Skeletal muscle satellite cell (primary cell): Measurements from ENCODE around the gene DNM3.

Experiments used
- H3K27me3 ChIP-seq: 2 replicates; pipeline ENCODE4 v1.7.0; 2013; ENCODE audit warnings: low read length; ENCODE audit not compliant: control insufficient read depth, insufficient read depth
- H3K36me3 ChIP-seq: 2 replicates; pipeline ENCODE4 v1.7.0; 2013; ENCODE audit warnings: mild to moderate bottlenecking, control low read depth, low read length; ENCODE audit not compliant: insufficient read depth
- H3K4me1 ChIP-seq: 2 replicates; pipeline ENCODE4 v1.7.0; 2013; ENCODE audit warnings: low read length; ENCODE audit not compliant: control insufficient read depth, insufficient read depth
- H3K4me2 ChIP-seq: 2 replicates; pipeline ENCODE4 v1.7.0; 2013; ENCODE audit warnings: mild to moderate bottlenecking, low read length
- H3K4me3 ChIP-seq: 2 replicates; pipeline ENCODE4 v1.7.0; 2013; ENCODE audit warnings: low read length
- H3K9ac ChIP-seq: 2 replicates; pipeline ENCODE4 v1.7.0; 2013; ENCODE audit warnings: mild to moderate bottlenecking, low read depth, low read length, moderate library complexity
- H3K9me3 ChIP-seq: replicated peaks from 2 replicates; pipeline ENCODE4 v1.7.0; 2013; ENCODE audit warnings: mild to moderate bottlenecking, control low read depth, low read length

Gene DNM3

DNA sequence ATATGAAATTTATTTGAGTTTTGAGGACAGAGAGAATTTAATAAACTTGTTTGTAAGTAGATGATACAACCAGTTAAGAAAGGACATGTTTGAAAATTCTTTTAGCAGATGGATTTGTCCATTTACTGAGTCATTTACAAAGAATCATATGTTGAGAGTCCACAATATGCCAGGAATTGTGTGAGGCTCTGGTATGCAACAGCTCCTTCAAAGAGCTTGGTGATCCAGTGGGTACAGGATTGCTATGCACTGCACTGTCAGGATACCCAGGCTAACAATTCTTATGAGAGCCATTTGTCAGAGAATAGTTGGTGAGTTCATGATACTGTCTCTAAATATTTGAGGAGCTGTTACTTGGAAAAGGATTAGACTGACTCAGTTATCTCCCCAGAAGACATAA is 11.0 kb downstream of the DNM3 start:
- H3K4me2 ChIP-seq: no peak overlapping the region
- H3K4me3 ChIP-seq: no peak overlapping the region
- no peaks in the 10 kb centered on the region for H3K27me3 ChIP-seq
- no peaks in the 10 kb centered on the region for H3K4me1 ChIP-seq
- no peaks in the 10 kb centered on the region for H3K9me3 ChIP-seq
- H3K36me3 ChIP-seq: no peaks in the 10 kb centered on the region
- no peak overlapping the region for H3K9ac ChIP-seq

- Histone ChIP-seq H3K4me2 (no peak overlapping the region), H3K27me3 (no peaks in the 10 kb centered on the region), H3K4me1 (no peaks in the 10 kb centered on the region), H3K9me3 (no peaks in the 10 kb centered on the region), H3K4me3 (no peak overlapping the region), H3K9ac (no peak overlapping the region), H3K36me3 (no peaks in the 10 kb centered on the region)
Observed at GRCh38 chr1:171855381-171855780, 14.1 kb downstream of the DNM3 start.

GRCh38 chr1:171858696-171859095 is 17.4 kb downstream of the DNM3 start:
- no peak overlapping the region for H3K9ac ChIP-seq
- H3K9me3 ChIP-seq: no peaks in the 10 kb centered on the region

DNA sequence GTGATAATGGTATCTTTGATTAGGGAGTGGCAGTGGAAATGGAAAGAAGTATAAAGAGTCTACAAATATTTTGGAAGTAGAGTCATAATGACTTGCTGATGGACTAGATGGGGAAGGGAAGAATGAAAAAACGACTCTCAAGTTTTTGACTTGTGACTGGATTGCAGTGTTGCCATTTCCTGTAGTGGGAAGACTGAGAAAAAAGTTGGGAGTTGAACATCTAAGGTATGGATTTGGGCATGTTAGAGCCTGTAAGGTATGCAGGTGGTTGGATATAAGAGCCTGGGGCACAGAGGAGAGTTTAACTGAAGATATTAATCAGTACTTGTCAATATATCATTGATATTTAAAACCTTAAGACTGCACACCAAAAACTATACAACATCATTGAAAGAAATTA is 19.4 kb downstream of the DNM3 start:
- no peaks in the 10 kb centered on the region for H3K4me1 ChIP-seq
- H3K4me3 ChIP-seq: no peak overlapping the region

More at GRCh38 chr1:171858696-171859095, 17.4 kb downstream of the DNM3 start:
- no peak overlapping the region for H3K4me2 ChIP-seq
- no peaks in the 10 kb centered on the region for H3K4me1 ChIP-seq
- no peak overlapping the region for H3K4me3 ChIP-seq
- no peaks in the 10 kb centered on the region for H3K27me3 ChIP-seq
- H3K36me3 ChIP-seq: no peaks in the 10 kb centered on the region

GRCh38 chr1:171863531-171863930 is 22.2 kb downstream of the DNM3 start:
- Histone ChIP-seq H3K36me3 (no peaks in the 10 kb centered on the region), H3K27me3 (no peaks in the 10 kb centered on the region), H3K4me2 (no peak overlapping the region), H3K9ac (no peak overlapping the region), H3K4me3 (no peak overlapping the region), H3K9me3 (no peaks in the 10 kb centered on the region), H3K4me1 (no peaks in the 10 kb centered on the region)

More for the DNA sequence above, 19.4 kb downstream of the DNM3 start:
- Histone ChIP-seq H3K27me3 (no peaks in the 10 kb centered on the region), H3K9ac (no peak overlapping the region), H3K4me2 (no peak overlapping the region), H3K9me3 (no peaks in the 10 kb centered on the region), H3K36me3 (no peaks in the 10 kb centered on the region)

DNA sequence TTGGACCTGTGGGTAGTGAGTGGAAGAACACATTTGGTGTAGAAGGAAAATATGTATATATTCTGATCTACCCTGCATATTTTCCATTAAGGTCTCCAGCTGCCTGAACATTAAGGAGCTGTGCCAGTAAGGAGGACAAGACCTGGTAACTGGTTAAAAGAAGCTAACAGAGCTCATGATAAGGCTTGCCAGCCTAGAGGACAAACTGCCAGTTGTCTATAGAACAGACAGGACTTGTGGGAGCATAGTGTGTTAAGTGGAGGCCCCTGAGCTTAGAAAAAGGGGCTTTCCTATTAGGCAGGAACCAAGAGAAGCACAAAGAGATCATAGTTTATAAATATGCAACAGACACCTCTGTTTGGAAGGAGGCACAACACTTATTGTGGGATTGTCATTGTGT is 23.0 kb downstream of the DNM3 start:
- no peak overlapping the region for H3K9ac ChIP-seq
- H3K4me3 ChIP-seq: no peak overlapping the region
- no peak overlapping the region for H3K4me2 ChIP-seq
- H3K4me1 ChIP-seq: no peaks in the 10 kb centered on the region
- no peaks in the 10 kb centered on the region for H3K36me3 ChIP-seq
- H3K27me3 ChIP-seq: no peaks in the 10 kb centered on the region
- H3K9me3 ChIP-seq: no peaks in the 10 kb centered on the region

DNA sequence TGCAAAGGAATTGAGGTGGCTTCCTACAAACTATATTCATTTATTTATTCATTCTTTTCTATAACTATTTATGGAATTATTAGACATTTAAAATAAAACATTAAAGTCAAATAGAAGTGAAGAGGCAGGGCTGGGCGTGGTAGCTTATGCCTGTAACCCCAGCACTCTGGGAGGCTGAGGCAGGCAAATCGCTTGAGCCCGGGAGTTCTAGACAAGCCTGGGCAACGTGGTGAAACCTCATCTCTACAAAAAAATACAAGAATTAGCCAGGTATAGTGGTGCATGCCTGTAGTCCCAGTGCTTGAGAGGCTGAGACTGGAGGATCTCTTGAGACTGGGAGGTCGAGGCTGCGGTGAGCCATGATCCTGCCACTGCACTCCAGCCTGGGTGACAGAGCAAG is 23.8 kb downstream of the DNM3 start:
- Histone ChIP-seq H3K4me3 (no peak overlapping the region), H3K9me3 (no peaks in the 10 kb centered on the region), H3K4me2 (no peak overlapping the region), H3K27me3 (no peaks in the 10 kb centered on the region), H3K36me3 (no peaks in the 10 kb centered on the region), H3K4me1 (no peaks in the 10 kb centered on the region), H3K9ac (no peak overlapping the region)

- no peaks in the 10 kb centered on the region for H3K27me3 ChIP-seq
- H3K4me3 ChIP-seq: no peak overlapping the region
- H3K36me3 ChIP-seq: no peaks in the 10 kb centered on the region
- H3K9ac ChIP-seq: no peak overlapping the region
- H3K4me1 ChIP-seq: no peaks in the 10 kb centered on the region
- H3K9me3 ChIP-seq: no peaks in the 10 kb centered on the region
- H3K4me2 ChIP-seq: no peak overlapping the region
Observed at GRCh38 chr1:171867236-171867635, 25.9 kb downstream of the DNM3 start.

DNA sequence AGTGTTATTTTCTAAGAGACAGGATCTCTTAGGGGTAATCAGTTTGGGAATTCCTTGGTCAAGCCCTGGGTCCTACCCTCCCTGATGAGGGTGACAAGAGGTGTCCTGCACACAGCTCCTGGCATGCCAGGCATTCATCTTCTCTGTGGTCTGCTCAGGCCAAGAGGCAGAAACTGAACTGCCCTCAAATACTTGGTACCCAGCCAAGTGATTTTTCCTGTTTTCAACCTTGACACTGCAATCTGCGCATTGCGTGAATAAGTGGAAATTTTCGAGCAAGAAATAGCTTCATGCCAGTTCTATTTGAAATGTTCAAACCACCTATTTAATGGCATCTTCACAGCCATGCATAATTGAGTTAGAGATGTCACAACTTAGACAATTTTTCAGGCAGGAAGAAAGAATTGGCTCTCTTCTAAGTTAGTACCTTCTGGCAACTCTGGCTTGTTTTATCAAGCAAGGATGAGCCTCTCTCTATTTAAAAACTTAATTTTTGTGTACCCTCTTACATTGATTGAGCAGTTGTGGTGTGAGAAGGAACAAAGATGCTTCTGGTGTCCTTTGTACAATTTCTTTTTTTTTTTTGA is 27.0 kb downstream of the DNM3 start:
- no peaks in the 10 kb centered on the region for H3K9me3 ChIP-seq
- H3K36me3 ChIP-seq: no peaks in the 10 kb centered on the region
- H3K4me3 ChIP-seq: no peak overlapping the region
- no peak overlapping the region for H3K9ac ChIP-seq
- H3K27me3 ChIP-seq: no peaks in the 10 kb centered on the region
- no peaks in the 10 kb centered on the region for H3K4me1 ChIP-seq
- H3K4me2 ChIP-seq: no peak overlapping the region

- Histone ChIP-seq H3K9ac (no peak overlapping the region), H3K9me3 (no peaks in the 10 kb centered on the region), H3K4me2 (no peak overlapping the region), H3K4me1 (no peaks in the 10 kb centered on the region), H3K27me3 (no peaks in the 10 kb centered on the region), H3K36me3 (no peaks in the 10 kb centered on the region), H3K4me3 (no peak overlapping the region)
Observed at GRCh38 chr1:171869097-171869496, 27.8 kb downstream of the DNM3 start.

DNA sequence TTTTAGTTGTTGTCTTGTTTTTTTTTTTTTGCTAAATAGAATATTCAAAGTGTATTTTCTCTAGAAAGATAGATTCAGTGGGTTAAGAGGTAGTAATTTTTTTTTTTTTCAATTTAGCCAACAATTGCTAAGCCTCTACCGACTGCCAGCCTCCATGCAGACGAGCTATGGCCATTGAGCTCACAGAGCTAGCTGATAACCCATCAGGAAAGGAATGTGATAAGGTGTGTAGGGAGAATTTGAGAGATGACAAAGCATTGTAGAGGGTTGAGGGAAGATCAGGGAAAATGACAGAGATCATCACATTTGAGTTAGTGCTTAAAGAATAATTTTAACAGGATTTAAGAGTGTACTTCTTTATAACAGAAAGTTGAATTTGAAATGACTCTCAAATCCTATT is 30.6 kb downstream of the DNM3 start:
- Histone ChIP-seq H3K27me3 (no peaks in the 10 kb centered on the region), H3K9me3 (no peaks in the 10 kb centered on the region)

GRCh38 chr1:171872430-171872829 is 31.1 kb downstream of the DNM3 start:
- no peaks in the 10 kb centered on the region for H3K4me1 ChIP-seq
- no peaks in the 10 kb centered on the region for H3K36me3 ChIP-seq
- no peak overlapping the region for H3K4me3 ChIP-seq
- H3K27me3 ChIP-seq: no peaks in the 10 kb centered on the region
- H3K9ac ChIP-seq: no peak overlapping the region
- no peaks in the 10 kb centered on the region for H3K9me3 ChIP-seq
- no peak overlapping the region for H3K4me2 ChIP-seq

More for the DNA sequence above, 30.6 kb downstream of the DNM3 start:
- Histone ChIP-seq H3K4me3 (no peak overlapping the region), H3K4me2 (no peak overlapping the region), H3K9ac (no peak overlapping the region), H3K36me3 (no peaks in the 10 kb centered on the region), H3K4me1 (no peaks in the 10 kb centered on the region)
